HCT116 (cell line): ENCODE measurements around the gene DIAPH3.

Experiments used
- TF ChIP-seq, protein P1 (sequence below), 3 experiments: fragments of 200-600 bp in 1 of 3; sonication (generic) in 1 of 3; IDR thresholded peaks in 2 of 3; conservative IDR thresholded peaks in 1 of 3; 2 replicates each; pipeline ENCODE4 v1.5.1; 2012 to 2017; ENCODE audit warnings: low read depth in 2 of 3, low read length in 2 of 3, antibody characterized with exemption in 1 of 3, borderline replicate concordance in 1 of 3, control low read depth in 1 of 3, mild to moderate bottlenecking in 1 of 3, mixed read lengths in 1 of 3, mixed run types in 1 of 3, moderate library complexity in 1 of 3; ENCODE audit not compliant: insufficient read depth in 1 of 3
- TF ChIP-seq, protein P2 (sequence below): IDR thresholded peaks from 2 replicates; pipeline ENCODE4 v1.6.1; 2011; ENCODE audit warnings: mild to moderate bottlenecking, low read length, moderate library complexity; ENCODE audit not compliant: insufficient replicate concordance; ENCODE audit errors: extremely low read depth

DNA sequence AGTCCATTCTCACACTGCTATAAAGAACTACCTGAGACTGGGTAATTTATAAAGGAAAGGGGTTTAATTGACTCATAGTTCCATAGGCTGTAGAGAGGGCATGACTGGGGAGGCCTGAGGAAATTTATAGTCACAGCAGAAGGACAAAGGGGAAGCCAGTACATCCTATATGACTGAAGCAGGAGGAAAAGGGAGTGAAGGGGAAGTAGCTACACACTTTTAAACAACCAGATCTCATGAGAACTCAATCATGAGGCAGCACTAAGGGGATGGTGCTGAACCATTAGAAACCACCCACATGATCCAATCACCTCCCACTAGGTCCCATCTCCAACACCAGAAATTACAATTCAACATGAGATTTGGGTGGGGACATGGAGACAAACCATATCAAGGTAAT is 209.1 kb downstream of the DIAPH3 start:
- TF ChIP-seq, protein P1, sequence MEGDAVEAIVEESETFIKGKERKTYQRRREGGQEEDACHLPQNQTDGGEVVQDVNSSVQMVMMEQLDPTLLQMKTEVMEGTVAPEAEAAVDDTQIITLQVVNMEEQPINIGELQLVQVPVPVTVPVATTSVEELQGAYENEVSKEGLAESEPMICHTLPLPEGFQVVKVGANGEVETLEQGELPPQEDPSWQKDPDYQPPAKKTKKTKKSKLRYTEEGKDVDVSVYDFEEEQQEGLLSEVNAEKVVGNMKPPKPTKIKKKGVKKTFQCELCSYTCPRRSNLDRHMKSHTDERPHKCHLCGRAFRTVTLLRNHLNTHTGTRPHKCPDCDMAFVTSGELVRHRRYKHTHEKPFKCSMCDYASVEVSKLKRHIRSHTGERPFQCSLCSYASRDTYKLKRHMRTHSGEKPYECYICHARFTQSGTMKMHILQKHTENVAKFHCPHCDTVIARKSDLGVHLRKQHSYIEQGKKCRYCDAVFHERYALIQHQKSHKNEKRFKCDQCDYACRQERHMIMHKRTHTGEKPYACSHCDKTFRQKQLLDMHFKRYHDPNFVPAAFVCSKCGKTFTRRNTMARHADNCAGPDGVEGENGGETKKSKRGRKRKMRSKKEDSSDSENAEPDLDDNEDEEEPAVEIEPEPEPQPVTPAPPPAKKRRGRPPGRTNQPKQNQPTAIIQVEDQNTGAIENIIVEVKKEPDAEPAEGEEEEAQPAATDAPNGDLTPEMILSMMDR (IDR thresholded peaks at IDR 0.05 in 2 of 3, conservative IDR thresholded peaks at IDR 0.05 in 1 of 3; ENCODE audit: borderline replicate concordance in 1 of 3, insufficient read depth in 1 of 3, low read depth in 2 of 3, low read length in 2 of 3): no peak
- TF ChIP-seq, protein P2, sequence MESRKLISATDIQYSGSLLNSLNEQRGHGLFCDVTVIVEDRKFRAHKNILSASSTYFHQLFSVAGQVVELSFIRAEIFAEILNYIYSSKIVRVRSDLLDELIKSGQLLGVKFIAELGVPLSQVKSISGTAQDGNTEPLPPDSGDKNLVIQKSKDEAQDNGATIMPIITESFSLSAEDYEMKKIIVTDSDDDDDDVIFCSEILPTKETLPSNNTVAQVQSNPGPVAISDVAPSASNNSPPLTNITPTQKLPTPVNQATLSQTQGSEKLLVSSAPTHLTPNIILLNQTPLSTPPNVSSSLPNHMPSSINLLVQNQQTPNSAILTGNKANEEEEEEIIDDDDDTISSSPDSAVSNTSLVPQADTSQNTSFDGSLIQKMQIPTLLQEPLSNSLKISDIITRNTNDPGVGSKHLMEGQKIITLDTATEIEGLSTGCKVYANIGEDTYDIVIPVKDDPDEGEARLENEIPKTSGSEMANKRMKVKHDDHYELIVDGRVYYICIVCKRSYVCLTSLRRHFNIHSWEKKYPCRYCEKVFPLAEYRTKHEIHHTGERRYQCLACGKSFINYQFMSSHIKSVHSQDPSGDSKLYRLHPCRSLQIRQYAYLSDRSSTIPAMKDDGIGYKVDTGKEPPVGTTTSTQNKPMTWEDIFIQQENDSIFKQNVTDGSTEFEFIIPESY: no peak
